Panc1 (cell line): ENCODE measurements around the gene PDCD2L. TPM values are rescaled to one million over a fixed set of nuclear protein-coding genes. Genes with fewer than 3 reads are reported as not detected.
"Not testable (repeated sequence)": the region's sequence is repeated elsewhere in the genome, so short reads cannot be mapped to it uniquely, and the experiment has no call there.

Source experiments
- ATAC-seq: fragments of 200-7000 bp; cut with Tn5 transposase; 2 replicates; pipeline ENCODE4 v1.9.1; 2020; ENCODE audit warnings: mild to moderate bottlenecking, moderate library complexity
- BruUV-seq: library from RNA; stranded (reverse); fragments of 400-500 nt; replicated peaks from 2 replicates; lab custom pipeline; 2021; lab: Mats Ljungman, UMichigan
- CTCF ChIA-PET: fragments of 300-600 bp; sonication (Branson Sonifier 250); formaldehyde crosslinking; loops from one replicate; lab custom pipeline; 2022; ENCODE audit warnings: antibody characterized with exemption; lab: Charles Lee
- POLR2A ChIA-PET: fragments of 300-600 bp; sonication (Branson Sonifier 250); formaldehyde crosslinking; loops from one replicate; lab custom pipeline; 2022; ENCODE audit warnings: antibody characterized with exemption; lab: Charles Lee
- DNase-seq: peaks from one replicate; pipeline ENCODE4 v3.0.0-alpha.2; 2010; ENCODE audit warnings: low read depth, low spot score
- H3K27ac ChIP-seq: 2 replicates; pipeline ENCODE4 v1.5.1; 2011; ENCODE audit warnings: mild to moderate bottlenecking, low read length, inconsistent platforms
- H3K27me3 ChIP-seq: fragments of 200-500 bp; sonication (Bioruptor generic); 2 replicates; pipeline ENCODE4 v1.6.0; 2014; ENCODE audit warnings: low read length, inconsistent platforms; ENCODE audit not compliant: control insufficient read depth, insufficient read depth
- H3K36me3 ChIP-seq: fragments of 200-500 bp; sonication (Bioruptor generic); 2 replicates; pipeline ENCODE4 v1.5.1; 2014; ENCODE audit warnings: inconsistent platforms, mild to moderate bottlenecking, low read length, moderate library complexity; ENCODE audit not compliant: control insufficient read depth, insufficient read depth
- H3K4me1 ChIP-seq: 2 replicates; pipeline ENCODE4 v1.5.1; 2011; ENCODE audit warnings: inconsistent platforms, mild to moderate bottlenecking, low read length, moderate library complexity; ENCODE audit not compliant: control insufficient read depth, insufficient read depth
- H3K4me3 ChIP-seq, 2 experiments: 2 replicates each; pipeline ENCODE4 v1.5.1; 2011 to 2012; ENCODE audit warnings: low read depth in 2 of 2, low read length in 2 of 2, mild to moderate bottlenecking in 2 of 2, inconsistent platforms in 1 of 2, moderate library complexity in 1 of 2
- H3K9me3 ChIP-seq: fragments of 200-500 bp; sonication (Bioruptor generic); 2 replicates; pipeline ENCODE4 v1.5.1; 2014; ENCODE audit warnings: low read depth, mild to moderate bottlenecking, inconsistent platforms, low read length, moderate library complexity; ENCODE audit not compliant: control insufficient read depth, insufficient read depth
- POLR2AphosphoS5 ChIP-seq: IDR thresholded peaks from 2 replicates; pipeline ENCODE4 v1.6.1; 2012; ENCODE audit warnings: mild to moderate bottlenecking, low read depth, low read length, moderate library complexity
- SIN3A ChIP-seq: IDR thresholded peaks from 2 replicates; pipeline ENCODE4 v1.6.1; 2012; ENCODE audit warnings: low read depth, mild to moderate bottlenecking, low read length, moderate library complexity, borderline replicate concordance; ENCODE audit not compliant: insufficient read depth
- TCF7L2 ChIP-seq: IDR thresholded peaks from 2 replicates; pipeline ENCODE4 v1.6.1; 2011; ENCODE audit warnings: mild to moderate bottlenecking, low read depth, low read length, inconsistent platforms
- in situ Hi-C: cut with HindIII; loops from 2 replicates; pipeline ENCODE4 v1.10.0; 2016; ENCODE audit warnings: low sequenced_read_pairs, low pct_unique_long_range_greater_than_20kb
- intact Hi-C: fragments of 100-400 bp; cut with micrococcal nuclease; formaldehyde crosslinking; loops from one replicate; pipeline ENCODE4 v1.10.0; 2022; ENCODE audit not compliant: unreplicated experiment
- total RNA-seq: library from RNA; stranded (reverse); gene quantifications from one replicate; pipeline ENCODE4 v1.2.1, GENCODE V29; 2021; ENCODE audit not compliant: unreplicated experiment
- TF ChIP-seq, protein P1 (sequence below): fragments of 450-650 bp; IDR thresholded peaks from 2 replicates; pipeline ENCODE4 v1.5.1; 2017; ENCODE audit warnings: mild to moderate bottlenecking
- TF ChIP-seq, protein P2 (sequence below), 2 experiments: IDR thresholded peaks; 2 replicates each; pipeline ENCODE4 v1.6.1; 2011 to 2012; ENCODE audit warnings: low read depth in 2 of 2, control low read depth in 1 of 2, low read length in 1 of 2, mild to moderate bottlenecking in 1 of 2, moderate library complexity in 1 of 2; ENCODE audit not compliant: insufficient read depth in 1 of 2

The PDCD2L gene
- total RNA-seq, 1 experiment from 2014 or later: 36.4 TPM

DNA sequence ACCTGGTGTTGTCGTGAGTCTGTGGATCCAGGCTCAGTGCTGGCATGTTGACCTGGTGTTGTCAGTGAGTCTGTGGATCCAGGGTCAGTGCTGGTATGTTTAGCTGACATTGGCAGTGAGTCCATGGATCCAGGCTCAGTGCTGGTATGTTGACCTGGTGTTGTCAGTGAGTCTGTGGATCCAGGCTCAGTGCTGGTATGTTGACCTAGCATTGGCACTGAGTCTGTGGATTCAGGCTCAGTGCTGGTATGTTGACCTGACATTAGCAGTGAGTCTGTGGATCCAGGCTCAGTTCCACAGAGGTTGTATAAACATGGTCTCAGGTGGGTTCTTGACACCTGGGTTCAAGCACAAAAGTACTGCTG is 16.8 kb upstream of the PDCD2L start:
- in situ Hi-C loops (no loop called here), intact Hi-C loops (no loop called here)
- H3K4me3 ChIP-seq: no peak overlapping the region
- H3K4me1 ChIP-seq: no peaks in the 10 kb centered on the region
- TF ChIP-seq, protein P1, sequence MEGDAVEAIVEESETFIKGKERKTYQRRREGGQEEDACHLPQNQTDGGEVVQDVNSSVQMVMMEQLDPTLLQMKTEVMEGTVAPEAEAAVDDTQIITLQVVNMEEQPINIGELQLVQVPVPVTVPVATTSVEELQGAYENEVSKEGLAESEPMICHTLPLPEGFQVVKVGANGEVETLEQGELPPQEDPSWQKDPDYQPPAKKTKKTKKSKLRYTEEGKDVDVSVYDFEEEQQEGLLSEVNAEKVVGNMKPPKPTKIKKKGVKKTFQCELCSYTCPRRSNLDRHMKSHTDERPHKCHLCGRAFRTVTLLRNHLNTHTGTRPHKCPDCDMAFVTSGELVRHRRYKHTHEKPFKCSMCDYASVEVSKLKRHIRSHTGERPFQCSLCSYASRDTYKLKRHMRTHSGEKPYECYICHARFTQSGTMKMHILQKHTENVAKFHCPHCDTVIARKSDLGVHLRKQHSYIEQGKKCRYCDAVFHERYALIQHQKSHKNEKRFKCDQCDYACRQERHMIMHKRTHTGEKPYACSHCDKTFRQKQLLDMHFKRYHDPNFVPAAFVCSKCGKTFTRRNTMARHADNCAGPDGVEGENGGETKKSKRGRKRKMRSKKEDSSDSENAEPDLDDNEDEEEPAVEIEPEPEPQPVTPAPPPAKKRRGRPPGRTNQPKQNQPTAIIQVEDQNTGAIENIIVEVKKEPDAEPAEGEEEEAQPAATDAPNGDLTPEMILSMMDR: no peak
- TF ChIP-seq SIN3A (no peak), POLR2AphosphoS5 (no peak), TCF7L2 (no peak)
- TF ChIP-seq, protein P2, sequence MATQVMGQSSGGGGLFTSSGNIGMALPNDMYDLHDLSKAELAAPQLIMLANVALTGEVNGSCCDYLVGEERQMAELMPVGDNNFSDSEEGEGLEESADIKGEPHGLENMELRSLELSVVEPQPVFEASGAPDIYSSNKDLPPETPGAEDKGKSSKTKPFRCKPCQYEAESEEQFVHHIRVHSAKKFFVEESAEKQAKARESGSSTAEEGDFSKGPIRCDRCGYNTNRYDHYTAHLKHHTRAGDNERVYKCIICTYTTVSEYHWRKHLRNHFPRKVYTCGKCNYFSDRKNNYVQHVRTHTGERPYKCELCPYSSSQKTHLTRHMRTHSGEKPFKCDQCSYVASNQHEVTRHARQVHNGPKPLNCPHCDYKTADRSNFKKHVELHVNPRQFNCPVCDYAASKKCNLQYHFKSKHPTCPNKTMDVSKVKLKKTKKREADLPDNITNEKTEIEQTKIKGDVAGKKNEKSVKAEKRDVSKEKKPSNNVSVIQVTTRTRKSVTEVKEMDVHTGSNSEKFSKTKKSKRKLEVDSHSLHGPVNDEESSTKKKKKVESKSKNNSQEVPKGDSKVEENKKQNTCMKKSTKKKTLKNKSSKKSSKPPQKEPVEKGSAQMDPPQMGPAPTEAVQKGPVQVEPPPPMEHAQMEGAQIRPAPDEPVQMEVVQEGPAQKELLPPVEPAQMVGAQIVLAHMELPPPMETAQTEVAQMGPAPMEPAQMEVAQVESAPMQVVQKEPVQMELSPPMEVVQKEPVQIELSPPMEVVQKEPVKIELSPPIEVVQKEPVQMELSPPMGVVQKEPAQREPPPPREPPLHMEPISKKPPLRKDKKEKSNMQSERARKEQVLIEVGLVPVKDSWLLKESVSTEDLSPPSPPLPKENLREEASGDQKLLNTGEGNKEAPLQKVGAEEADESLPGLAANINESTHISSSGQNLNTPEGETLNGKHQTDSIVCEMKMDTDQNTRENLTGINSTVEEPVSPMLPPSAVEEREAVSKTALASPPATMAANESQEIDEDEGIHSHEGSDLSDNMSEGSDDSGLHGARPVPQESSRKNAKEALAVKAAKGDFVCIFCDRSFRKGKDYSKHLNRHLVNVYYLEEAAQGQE (IDR thresholded peaks at IDR 0.05; ENCODE audit: insufficient read depth in 1 of 2, low read depth in 2 of 2, low read length in 1 of 2): no peak
- no peak for ATAC-seq
- BruUV-seq: no TSS peak
- no peaks in the 10 kb centered on the region for H3K27me3 ChIP-seq
- DNase-seq: no peak
- ChIA-PET CTCF (no interaction called here), POLR2A (no interaction called here)
- H3K27ac ChIP-seq: no peak overlapping the region
- no peaks in the 10 kb centered on the region for H3K9me3 ChIP-seq
- peaks cover 5% of the 10 kb centered on the region; the same call in 1 of the 2 replicates for H3K36me3 ChIP-seq

DNA sequence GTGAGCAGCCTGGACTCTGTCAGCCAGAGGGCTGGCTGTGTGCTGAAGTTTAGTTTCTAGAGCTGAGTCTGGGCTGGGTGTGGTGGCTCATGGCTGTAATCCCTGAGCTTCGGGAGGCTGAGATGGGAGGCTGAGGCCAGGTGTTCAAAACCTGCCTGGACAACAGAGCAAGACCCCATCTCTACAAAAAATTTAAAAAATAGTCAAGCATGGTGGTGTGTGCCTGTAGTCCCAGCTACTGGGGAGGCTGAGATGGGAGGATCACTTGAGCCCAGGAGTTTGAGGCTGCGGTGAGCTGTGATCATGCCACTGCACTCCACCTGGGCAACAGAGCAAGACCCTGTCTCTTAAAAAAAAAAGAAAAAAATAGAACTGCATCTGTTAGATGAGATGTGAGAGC is 15.5 kb upstream of the PDCD2L start:
- in situ Hi-C loops, H3K27me3 ChIP-seq, DNase-seq, BruUV-seq, ATAC-seq, H3K36me3 ChIP-seq, H3K4me3 ChIP-seq, H3K27ac ChIP-seq, CTCF ChIA-PET, H3K9me3 ChIP-seq, H3K4me1 ChIP-seq, intact Hi-C loops, POLR2A ChIA-PET: not testable (repeated sequence)

DNA sequence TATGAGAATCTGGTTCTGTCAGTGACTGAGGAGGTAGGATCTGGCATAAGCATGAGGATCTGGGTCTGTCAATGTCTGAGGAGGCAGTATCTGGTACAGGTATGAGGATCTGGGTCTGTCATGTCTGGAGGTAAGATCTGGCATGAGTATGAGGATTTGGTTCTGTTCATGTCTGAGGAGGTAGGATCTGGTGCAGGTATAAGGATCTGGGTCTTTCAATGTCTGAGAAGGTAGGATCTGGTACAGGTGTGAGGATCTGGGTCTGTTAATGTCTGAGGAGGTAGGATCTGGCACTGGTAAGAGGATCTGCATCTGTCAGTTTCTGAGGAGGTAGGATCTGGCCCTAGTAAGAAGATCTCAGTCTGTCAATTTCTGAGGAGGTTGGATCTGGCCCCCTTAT is 12.4 kb upstream of the PDCD2L start:
- no peak for TF ChIP-seq POLR2AphosphoS5
- no peak for TF ChIP-seq SIN3A
- TF ChIP-seq, protein P1: no peak
- no peak for TF ChIP-seq TCF7L2
- TF ChIP-seq, protein P2 (IDR thresholded peaks at IDR 0.05; ENCODE audit: insufficient read depth in 1 of 2, low read depth in 2 of 2, low read length in 1 of 2): no peak
- no peaks in the 10 kb centered on the region for H3K4me1 ChIP-seq
- H3K27ac ChIP-seq: no peak overlapping the region
- peaks cover 12% of the 10 kb centered on the region; the same call in 1 of the 2 replicates for H3K36me3 ChIP-seq
- no peak overlapping the region for H3K4me3 ChIP-seq
- intact Hi-C loops (no loop called here), in situ Hi-C loops (no loop called here)
- ChIA-PET CTCF (no interaction called here), POLR2A (no interaction called here)
- BruUV-seq: no TSS peak
- no peaks in the 10 kb centered on the region for H3K9me3 ChIP-seq
- DNase-seq (no peak), ATAC-seq (no peak)
- H3K27me3 ChIP-seq: no peaks in the 10 kb centered on the region
